Activated CD8-positive, alpha-beta T cell treated with anti-CD3 and anti-CD28 coated beads, Interleukin-2, amount 10 ng/mL, durations not matched to agents 7 days and 5 days (primary cell): ENCODE measurements around the gene MAPKAPK5. TPM values are rescaled to one million over a fixed set of nuclear protein-coding genes. Genes with fewer than 3 reads are reported as not detected.
"Not testable (repeated sequence)": the region's sequence is repeated elsewhere in the genome, so short reads cannot be mapped to it uniquely, and the experiment has no call there.

Experiments
- ATAC-seq: fragments of 150-1000 bp; cut with Tn5 transposase; one replicate; pipeline ENCODE4 v1.10.0; 2021; ENCODE audit warnings: moderate library complexity
- CTCF ChIA-PET: fragments of 350-600 bp; sonication (Branson Sonifier 250); formaldehyde crosslinking; loops from one replicate; lab custom pipeline; 2021; ENCODE audit warnings: antibody characterized with exemption; lab: Charles Lee
- POLR2A ChIA-PET: fragments of 350-600 bp; sonication (Branson Sonifier 250); formaldehyde crosslinking; loops from one replicate; lab custom pipeline; 2021; ENCODE audit warnings: antibody characterized with exemption; lab: Charles Lee
- DNase-seq: peaks from one replicate; pipeline ENCODE4 v3.0.0-alpha.2; 2020
- H3K27ac Mint-ChIP-seq: one replicate; pipeline ENCODE4 v1.8.0; 2021; ENCODE audit warnings: mild to moderate bottlenecking, mixed read lengths
- H3K27me3 Mint-ChIP-seq: one replicate; pipeline ENCODE4 v1.8.0; 2021; ENCODE audit warnings: low read depth, mixed read lengths
- H3K36me3 Mint-ChIP-seq: one replicate; pipeline ENCODE4 v1.8.0; 2021; ENCODE audit warnings: low read depth, mixed read lengths
- H3K4me1 Mint-ChIP-seq: one replicate; pipeline ENCODE4 v1.8.0; 2021; ENCODE audit warnings: low read depth, mixed read lengths
- H3K4me3 Mint-ChIP-seq: one replicate; pipeline ENCODE4 v1.8.0; 2021; ENCODE audit warnings: mild to moderate bottlenecking, mixed read lengths
- H3K9me3 Mint-ChIP-seq: one replicate; pipeline ENCODE4 v1.8.0; 2022; ENCODE audit warnings: mixed read lengths; ENCODE audit not compliant: insufficient read depth
- microRNA-seq: library from miRNA; unstranded; fragments of <30 nt; microRNA quantifications from one replicate; pipeline ENCODE4 v1.2.0, GENCODE V29; 2022
- total RNA-seq, 2 experiments: library from RNA; stranded (reverse); gene quantifications; one replicate each; pipeline ENCODE4 v1.2.3, GENCODE V29; 2021

MAPKAPK5 gene
- total RNA-seq, 2 experiments from 2014 or later: 49.5 to 59.9 TPM

DNA sequence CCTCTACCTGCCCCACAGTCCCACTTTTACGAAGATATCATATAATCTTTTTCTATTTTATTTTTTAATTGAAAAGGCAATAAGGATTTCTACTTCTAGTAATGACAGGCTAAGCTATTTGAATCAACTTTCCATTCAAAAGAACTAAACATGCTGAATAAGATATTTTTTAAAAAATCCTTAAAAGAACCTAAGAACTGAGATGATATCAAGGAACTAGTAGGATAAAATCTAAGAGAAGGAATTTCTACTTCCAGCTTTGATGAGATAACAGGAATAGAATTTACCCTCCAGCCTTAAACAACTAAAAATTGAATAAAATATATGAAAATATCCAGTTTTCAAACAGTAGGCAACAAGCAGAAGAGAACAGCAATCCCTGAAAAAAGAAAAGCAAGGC lies 101.9 kb downstream of the MAPKAPK5 start:
- no peaks in the 10 kb centered on the region for H3K9me3 Mint-ChIP-seq
- H3K4me1 Mint-ChIP-seq: peaks cover 15% of the 10 kb centered on the region
- no peak overlapping the region for H3K4me3 Mint-ChIP-seq
- H3K27me3 Mint-ChIP-seq: no peaks in the 10 kb centered on the region
- ChIA-PET POLR2A (interaction anchor here (0.7 to 1.9 kb wide), 3 partner anchors 55 to 70 kb away, joined by 3 to 7 read pairs (median 7); partner anchors contain the start of genes ERP29 and TMEM116), CTCF (interaction anchor here (0.9 to 4.6 kb wide), 5 partner anchors 71 to 443 kb away, joined by 3 to 63 read pairs (median 4); partner anchors contain the start of genes ERP29 and TMEM116)
- ATAC-seq: no peak
- H3K27ac Mint-ChIP-seq: no peak overlapping the region
- no peaks in the 10 kb centered on the region for H3K36me3 Mint-ChIP-seq
- DNase-seq: no peak

- H3K27me3 Mint-ChIP-seq, H3K4me3 Mint-ChIP-seq: not testable (repeated sequence)
- peak overlapping the region; percentile 48 for H3K27ac Mint-ChIP-seq
- ATAC-seq: peak; percentile 74
- peak; percentile 59 for DNase-seq
- H3K4me1 Mint-ChIP-seq: peaks cover 27% of the 10 kb centered on the region
- H3K36me3 Mint-ChIP-seq: peaks cover 28% of the 10 kb centered on the region
- peaks cover 17% of the 10 kb centered on the region for H3K9me3 Mint-ChIP-seq
- ChIA-PET POLR2A (interaction anchor here (1.0 to 3.2 kb wide), 2 partner anchors 28 to 62 kb away, joined by 3 to 19 read pairs; partner anchors contain the start of genes ERP29 and TMEM116), CTCF (interaction anchor here (1.1 to 2.3 kb wide), 2 partner anchors 62 to 63 kb away, joined by 6 to 14 read pairs; partner anchors contain the start of genes ERP29 and TMEM116)
Observed at GRCh38 chr12:111950961-111951676, 109.1 kb downstream of the MAPKAPK5 start.

Small RNA genes lying within 50 kb of the gene (microRNA-seq; reads per million reads assigned to microRNA genes)
- not detected for gene MIR6761

Other genes starting within 250 kb of the MAPKAPK5 start
- 10 to 100 TPM; 36.8 to 37.8 TPM for gene ATXN2, start 242.9 kb upstream of the MAPKAPK5 start, total RNA-seq
- 10 to 100 TPM; 19.6 to 20.4 TPM for gene BRAP, start 156.3 kb upstream of the MAPKAPK5 start, total RNA-seq
- 10 to 100 TPM; 24.9 to 27.3 TPM for gene ACAD10, start 156.2 kb upstream of the MAPKAPK5 start, total RNA-seq
- gene ALDH2, start 75.3 kb upstream of the MAPKAPK5 start, total RNA-seq: under 1 TPM; 0.29 to 0.31 TPM
- 10 to 100 TPM; 12.7 to 13.1 TPM for gene TMEM116, start 170.9 kb downstream of the MAPKAPK5 start, total RNA-seq
- 100 to 1,000 TPM; 134 to 145 TPM for gene ERP29, start 171.2 kb downstream of the MAPKAPK5 start, total RNA-seq